Measurements from ENCODE around the gene NGEF.
"Not testable (repeated sequence)": the region's sequence is repeated elsewhere in the genome, so short reads cannot be mapped to it uniquely, and the experiment has no call there.

Gene NGEF

DNA sequence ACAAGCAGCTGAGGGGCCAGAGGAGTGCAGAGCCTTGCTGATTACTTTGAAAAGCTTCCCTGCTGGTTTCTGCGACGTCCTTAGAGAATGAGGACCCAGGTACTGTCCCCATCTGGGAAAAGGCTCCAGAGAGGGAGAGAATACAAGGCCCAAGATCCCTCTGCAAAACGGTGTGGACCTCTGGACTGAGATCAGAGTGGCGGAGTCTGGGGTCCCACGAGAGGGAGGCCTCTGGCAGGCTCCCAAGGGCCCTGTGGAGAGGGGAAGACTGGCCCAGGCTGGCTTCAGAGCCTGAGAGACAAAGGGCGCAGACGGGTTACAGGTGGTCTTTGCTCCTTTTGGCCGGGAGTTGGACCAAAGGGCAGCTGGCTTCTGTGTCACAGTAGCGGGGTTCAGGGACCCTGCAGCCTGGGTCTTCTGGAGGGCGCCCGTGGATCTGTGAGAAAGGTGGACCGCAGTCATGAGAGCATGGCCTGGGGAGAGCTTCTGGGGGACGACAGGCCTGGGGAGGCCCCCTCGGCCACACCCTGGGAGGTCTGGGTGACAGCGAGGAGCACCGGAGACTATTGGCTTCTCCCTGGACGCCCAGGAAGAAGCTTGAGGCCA is 142.2 kb downstream of the NGEF start:
- DNase-seq (ENCODE audit: low read depth) = no peak

DNA sequence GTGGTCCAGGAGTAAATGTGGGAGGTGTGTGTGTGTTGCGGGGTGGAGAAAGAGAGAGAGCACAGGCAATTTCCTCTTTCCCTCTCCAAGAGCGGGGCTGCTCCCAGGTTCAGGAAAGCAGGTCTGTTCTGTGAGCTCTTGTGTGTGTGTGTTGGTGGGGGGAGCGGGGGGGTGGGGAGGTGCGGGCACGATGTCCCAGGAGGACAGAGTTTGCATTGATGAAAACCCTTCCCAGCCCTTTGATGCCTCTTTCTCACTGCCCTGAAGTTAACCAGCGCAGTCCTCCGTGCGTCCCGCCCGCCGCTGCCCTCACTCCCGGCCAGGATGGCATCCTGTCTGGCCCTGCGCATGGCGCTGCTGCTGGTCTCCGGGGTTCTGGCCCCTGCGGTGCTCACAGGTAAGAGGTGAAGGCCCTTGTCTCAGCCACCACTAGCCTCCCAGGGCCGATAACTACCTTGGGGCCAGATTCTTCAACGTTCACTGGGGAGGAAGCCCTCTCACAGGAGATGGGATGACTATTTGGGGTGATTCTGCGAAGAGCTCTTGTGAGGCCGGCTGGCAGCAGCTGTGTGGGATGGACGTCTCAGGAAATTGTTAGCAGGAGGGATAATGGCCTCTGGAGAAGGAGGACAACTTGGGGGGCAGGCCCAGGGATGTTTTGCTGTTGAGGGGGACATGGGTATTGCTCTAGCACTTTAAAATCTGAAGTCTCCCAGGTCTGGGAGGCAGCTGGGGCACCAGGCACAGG is 142.9 kb downstream of the NGEF start, which contains the start of gene SNORC:
SNORC (plus strand) TSS at position 247 of the 748 bp plus-strand sequence; CDS start at position 325, 78 bp downstream.
- DNase-seq (ENCODE audit: low read depth) = no peak

DNA sequence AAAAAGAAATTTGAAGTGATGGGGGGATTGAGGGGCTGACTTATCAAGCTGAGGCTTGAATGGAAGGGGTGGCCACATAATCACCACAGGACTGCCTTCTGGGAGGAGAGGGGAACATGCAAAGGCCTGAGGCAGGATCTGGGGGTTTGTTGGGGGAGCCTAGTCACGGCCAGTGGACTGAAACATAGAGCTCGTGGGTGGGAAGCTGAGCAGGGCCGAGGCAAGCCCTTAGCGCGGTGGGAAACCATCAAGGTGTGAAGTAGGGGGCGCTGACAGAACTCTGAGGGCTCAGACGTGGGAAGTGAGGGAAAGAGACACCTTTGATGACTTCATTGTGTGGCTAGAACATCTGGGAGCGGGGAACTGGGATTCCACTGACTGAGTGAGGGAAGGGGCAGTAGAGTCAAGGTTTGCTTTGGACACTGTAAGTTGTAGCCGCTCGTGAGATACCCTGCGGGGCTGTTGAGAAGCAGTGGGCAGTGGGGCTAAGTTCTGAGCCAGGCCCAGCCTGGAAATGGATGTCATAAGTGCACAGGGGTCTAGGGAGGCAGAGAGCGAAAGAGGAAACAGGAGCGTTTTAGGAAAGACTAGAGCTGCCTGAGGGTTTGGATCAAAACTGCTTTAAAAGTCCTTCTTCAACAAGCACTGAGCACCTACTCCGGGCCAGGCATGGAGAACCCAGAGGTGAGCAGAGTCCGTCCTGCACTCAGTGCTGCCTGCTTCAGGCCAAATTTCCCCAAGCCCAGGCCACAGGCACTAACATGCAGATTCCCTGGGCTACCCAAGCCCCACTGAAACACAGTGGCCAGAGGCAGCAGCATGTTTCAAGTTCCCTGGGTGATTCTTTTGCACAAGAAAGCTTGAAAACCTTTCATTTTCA is 143.7 kb downstream of the NGEF start:
- DNase-seq (ENCODE audit: low read depth) = no peak

DNA sequence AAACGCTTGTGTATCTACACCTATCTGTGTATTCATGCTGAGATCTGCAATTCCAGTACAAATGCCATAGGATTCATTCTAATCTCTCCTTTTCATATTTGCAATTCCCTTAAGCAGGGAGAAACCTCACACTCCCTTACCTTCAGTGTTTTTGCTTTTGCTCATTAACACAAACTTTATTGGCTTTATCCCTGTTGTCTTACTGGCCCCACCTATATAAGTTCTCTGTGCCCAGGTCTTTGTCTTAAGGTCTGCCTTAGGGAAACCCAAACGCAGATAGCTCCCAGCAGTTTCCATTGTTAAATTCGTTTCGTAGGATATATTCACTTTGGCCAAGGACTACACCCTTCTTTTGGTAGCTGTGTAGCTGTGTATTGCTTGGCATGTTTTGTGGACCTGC is 147.0 kb downstream of the NGEF start:
- no peak for DNase-seq (ENCODE audit: low read depth)

DNA sequence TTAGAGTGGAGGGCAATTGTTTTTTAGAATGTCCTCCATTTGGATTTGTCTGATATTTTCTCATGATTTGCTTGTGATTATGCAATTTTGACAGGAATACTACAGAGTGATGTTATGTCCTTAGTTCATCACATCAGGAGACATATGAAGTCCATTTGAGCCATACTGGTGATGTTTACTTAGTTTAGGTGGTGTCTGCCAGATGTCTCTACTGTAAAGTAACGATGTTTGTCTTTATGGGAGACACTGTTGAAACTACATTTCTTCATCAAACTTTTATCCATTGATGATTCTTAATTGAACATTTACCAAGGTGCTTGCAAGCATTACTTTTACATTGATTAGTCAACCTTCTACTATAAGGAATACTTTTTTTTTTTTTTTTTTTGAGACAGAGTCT is 147.9 kb downstream of the NGEF start:
- DNase-seq (ENCODE audit: low read depth) = no peak

DNA sequence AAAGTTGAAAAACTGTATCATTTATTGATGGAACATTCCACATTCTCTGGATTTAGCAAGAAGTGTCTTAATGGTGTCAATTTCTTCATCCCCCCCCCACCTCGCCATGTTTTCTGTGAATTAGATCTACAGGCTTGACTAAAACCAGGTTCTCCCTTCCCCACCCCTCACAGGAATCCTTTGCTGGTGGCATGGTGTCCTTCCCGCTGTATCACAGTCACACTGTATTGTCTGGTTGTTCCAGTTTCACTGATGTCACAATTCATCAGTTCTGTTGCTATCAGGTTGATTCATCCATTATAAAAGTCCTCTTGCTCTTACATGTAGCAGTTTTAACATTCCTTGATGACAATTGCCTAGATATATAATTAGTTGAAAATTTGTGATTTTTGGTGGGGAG is 149.1 kb downstream of the NGEF start:
- DNase-seq (ENCODE audit: low read depth) = no peak

DNA sequence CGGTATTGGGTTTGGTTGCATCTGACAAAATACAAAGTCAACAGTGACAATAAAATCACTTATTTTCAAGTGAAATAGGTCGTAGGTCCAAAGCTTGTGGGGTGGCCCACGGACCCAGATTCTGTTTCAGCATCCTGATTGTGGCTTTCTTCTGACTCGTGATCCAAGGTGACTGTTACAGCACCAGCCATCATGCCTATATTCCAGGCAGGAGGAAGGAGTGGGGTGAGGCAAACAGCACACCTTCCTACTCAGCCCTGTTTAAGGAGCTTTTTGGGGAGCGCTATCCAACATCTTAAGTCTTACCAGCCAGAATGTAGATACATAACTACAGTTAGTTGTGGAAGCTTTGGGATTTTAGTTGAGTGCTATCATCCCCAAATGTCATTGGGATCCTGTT is 151.7 kb downstream of the NGEF start:
- no peak for DNase-seq (ENCODE audit: low read depth)

DNA sequence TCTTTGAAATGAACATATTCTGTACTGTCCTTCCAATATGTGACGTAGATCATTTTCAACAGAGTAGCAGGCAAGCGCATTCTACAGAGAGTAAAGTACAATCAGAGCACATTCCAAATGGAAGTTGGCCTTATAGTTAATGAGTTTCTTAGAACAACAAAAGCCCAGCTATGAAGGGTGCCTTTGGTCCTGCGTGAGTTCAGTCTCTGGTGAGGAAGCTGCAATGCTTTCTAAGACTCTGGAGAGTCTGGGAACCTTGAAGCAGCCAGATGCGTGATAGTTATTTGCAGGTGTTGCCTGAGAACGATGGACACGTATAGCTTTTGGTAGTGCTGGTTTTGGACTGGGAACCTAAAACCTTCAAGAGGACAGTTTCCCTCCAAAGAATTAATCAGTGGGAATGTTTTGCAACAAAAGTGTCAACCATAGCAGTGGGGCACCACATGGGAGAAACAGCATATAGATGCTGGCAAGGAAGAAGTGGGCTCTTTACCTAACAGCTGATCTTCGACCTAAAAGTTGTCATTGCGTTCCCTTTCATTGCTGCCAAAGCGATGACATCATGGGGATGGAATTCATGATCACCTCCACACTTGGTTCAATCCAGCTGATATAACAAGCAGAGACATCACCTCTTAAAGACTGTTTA is 152.3 kb downstream of the NGEF start:
- DNase-seq (ENCODE audit: low read depth) = no peak

DNA sequence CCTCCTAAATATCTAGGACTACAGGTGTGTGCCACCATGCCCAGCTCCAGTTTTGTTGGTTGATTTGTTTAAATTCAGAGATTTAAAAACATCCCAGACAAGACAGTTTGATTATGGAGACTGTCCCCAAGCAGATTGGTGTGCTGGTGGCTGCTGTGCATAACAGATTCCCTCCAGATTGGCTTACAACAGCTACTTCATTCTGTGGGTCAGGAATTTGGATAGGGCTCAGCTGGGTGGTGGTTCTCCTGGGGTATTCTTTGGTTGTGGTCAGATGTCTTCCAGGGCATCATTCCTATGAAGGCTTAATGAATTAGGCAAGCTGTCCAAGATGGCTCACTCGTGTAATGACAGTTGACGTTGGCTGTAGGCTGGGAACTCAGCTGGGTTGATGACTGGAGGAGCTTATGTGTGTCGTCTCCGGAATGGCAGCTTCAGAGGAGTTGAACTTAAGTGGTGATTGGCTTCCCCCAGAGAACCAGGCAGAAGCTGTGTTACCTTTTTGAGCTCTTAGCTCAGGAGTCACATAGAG is 153.6 kb downstream of the NGEF start:
- no peak for DNase-seq (ENCODE audit: low read depth)

DNA sequence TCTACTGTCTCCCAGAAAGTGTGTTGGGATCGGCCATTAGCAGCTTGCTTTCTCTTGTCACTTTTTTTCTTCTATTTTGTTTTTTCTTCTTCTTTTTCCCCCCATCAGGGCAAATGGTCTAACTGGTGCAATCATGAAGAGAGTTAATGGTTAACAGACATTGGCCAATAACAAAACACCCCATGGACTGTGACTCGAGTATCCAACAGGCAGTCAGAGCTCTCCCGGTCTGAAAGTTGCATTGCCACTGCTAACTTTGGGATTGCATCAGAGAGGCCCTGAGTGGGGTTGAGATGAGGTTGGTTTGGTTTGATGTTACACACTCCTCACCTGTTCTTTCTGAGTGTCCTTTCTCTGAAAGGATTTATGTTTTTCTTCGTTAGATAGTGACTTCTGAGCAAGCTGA is 155.9 kb downstream of the NGEF start:
- DNase-seq (ENCODE audit: low read depth) = no peak

DNA sequence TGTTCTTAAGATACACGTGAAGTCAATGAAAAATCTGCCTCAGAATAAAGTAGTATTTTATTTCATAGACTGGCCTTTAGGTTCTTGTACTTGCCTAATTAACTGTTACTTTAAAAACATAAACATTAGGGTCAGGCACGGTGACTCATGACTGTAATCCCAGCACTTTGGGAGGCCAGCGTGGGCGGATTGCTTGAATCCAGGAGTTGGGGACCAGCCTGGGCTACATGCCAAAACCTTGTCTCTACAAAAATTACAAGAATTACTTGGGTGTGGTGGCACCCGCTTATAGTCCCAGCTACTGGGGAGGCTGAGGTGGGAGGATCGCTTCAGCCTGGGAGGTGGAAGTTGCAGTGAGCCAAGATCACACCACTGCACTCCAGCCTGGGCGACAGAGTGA is 159.0 kb downstream of the NGEF start:
- no peak for DNase-seq (ENCODE audit: low read depth)

DNA sequence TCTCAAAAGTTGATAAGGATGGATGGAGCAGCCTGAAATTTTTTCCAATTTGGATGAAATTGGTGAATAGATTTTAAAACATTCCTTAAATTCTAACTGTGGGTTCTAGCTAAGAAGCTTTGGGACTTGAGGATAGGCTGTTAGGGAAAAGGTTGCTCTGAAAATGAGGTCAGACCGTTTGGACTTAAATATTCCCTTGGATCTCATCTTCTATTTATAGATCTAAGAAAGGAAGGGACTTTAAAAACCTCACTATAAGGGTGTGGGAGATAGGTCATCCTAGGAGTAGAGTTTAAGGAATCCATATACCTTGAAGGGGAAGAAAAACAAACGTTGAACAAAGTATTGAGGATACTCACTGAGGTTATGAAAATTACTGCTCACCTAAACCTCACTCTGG is 160.4 kb downstream of the NGEF start:
- DNase-seq (ENCODE audit: low read depth) = no peak

DNA sequence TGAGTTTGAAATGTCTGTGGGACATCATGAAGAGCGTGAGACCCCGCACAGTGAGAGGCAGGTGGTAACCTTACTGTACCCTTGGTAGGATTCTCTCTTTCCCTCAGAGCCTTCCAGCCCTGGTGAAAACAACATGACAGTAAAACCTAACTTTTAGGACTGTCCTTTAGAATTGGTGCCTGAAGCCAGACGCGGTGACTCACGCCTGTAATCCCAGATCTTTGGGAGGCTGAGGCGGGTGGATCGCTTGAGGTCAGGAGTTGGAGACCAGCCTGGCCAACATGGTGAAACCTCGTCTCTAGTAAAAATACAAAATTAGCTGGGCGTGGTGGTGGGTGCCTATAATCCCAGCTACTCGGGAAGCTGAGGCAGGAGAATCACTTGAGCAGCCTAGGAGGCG is 161.0 kb downstream of the NGEF start:
- not testable (repeated sequence) for DNase-seq (ENCODE audit: low read depth)

DNA sequence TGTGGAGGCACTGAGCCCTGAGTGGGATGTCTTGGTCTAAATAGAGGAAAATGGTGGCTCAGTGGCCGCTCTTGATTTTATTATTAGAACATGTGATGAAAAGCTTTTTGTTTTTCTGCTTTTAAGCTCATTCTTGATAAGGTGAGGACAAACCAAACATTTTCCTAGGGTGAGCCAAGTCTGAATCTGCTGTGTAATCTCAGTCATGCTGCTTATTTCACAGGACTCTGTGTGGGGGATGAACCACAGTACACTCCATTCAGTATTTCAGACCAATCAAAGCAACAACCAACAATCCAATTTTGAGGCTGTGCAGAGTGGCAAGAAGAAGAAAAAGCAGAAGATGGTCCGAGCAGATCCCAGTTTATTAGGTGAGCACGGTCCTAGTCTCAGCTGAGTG is 163.0 kb downstream of the NGEF start:
- no peak for DNase-seq (ENCODE audit: low read depth)

DNA sequence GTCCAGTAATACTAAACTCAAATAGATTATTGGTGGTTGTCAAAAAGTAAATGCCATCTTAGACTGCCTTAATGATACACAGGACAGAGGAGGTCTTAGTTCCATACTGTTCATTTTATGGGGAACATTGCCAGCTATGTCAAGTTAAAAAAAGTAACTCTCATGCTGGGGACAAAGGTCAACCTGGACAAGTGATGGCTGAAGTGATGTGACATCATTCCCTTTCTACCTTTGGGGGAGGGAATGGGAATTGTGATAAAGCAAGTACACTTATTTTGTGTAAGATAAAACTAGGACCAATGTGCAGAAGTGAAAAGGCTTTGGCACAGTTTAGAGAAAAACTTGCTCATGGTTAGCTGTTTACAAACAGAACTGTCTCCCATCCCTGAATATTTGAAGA is 167.0 kb downstream of the NGEF start:
- no peak for DNase-seq (ENCODE audit: low read depth)

DNA sequence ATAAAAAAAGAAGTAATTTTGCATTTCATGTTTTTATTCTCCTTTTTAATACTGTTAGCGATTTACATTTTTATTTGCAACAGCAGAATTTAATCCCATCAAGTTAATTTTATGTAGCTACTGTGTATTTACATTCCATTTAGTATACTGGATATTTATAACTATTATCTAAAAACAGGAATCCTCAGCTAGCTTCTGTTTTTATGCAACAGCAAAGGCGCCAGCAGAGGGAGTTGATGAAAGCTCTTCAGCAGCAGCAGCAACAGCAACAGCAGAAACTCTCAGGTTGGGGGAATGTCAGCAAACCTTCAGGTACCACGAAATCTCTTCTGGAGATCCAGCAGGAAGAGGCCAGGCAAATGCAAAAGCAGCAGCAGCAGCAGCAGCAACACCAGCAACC is 169.2 kb downstream of the NGEF start:
- DNase-seq (ENCODE audit: low read depth) = no peak

DNA sequence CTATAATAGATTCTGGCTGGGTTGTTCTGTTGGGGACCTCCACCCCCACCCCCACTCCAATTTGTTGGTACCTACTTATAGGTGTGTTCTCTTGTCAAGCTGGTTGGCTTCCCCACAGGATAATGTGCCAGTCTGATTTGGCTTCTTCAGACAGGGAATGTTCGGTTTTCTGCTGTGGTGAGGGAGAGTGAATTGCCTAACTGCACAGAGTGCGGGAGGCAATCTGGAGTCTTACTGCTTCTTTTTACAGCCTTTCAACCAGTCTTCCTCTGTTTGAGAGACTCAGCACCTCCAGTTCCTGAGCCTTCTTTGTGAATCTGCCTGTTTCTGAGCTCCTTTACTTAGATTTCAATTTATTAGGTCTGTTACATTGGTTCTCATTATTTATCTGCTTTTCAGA is 170.4 kb downstream of the NGEF start:
- no peak for DNase-seq (ENCODE audit: low read depth)

DNA sequence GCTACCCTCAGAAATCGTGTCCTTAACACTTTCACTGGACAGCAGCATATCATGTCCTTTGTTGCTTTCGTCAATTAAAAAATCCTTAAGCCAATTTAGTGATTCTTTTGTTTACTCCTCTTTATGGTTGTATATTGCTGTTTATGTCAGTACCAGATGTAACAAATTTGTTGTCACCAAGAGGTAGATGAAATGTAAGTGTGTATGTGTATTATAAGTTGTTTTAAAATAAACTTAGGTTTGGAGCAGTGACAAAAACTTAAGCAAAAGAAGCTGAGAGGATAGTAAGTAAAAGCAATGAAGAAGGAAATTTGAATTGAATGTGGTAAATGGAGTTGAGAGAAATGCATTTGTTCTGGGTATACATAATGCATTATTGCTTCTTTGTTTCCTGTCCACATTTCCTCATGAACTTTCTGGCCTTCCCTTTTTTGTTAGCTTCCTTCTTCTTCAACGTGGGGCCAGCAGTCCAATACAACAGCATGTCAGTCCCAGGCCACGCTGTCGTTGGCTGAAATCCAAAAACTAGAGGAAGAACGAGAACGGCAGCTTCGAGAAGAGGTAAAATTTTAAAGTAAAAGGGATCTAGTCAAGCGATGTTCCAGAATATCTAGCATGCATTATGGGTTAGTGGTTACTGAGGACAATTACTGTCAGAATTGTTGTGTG is 173.5 kb downstream of the NGEF start:
- no peak for DNase-seq (ENCODE audit: low read depth)

DNA sequence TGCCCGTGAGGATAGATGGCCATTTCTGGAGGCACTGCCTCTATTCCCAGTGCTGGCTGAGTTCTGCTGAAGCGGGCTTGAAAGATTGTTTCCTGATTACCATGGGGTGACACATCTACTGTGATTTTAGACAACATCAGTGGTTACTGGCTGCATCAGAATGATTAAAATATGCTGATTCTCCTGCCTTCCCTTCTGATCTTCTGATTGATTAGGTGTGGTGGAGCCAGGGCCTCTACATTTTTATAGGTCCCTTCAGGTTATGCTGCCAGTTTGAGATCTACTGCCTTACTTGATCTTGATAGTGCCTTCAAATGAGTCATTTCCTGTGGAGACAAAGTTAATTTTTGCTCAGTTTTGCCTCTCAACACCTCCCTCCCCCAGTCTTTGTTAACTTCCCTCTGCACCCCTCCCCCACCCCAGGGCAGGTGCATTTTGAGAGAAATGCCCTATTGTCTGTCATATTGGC is 174.6 kb downstream of the NGEF start:
- peak; percentile 56 for DNase-seq (ENCODE audit: low read depth)

DNA sequence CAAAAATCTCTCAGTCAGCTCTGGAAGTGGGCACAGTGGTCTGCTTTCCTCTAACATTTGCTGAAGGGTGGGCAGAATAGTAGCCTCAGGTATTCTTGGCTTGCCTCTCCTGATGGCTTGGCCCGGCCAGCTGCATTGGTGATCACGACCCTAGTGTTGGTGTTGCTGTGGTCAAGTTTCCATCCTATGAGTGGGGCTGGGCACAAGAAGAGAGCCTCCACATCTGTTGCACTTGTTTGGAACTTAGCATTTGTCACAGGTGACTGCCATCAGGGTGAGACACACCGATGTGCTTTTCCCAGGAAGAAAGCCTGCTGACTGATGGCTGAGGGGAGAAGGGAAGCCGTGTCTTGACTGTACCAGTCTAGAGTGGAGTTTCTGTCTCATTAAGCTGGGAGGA is 176.1 kb downstream of the NGEF start:
- DNase-seq (ENCODE audit: low read depth) = no peak

DNA sequence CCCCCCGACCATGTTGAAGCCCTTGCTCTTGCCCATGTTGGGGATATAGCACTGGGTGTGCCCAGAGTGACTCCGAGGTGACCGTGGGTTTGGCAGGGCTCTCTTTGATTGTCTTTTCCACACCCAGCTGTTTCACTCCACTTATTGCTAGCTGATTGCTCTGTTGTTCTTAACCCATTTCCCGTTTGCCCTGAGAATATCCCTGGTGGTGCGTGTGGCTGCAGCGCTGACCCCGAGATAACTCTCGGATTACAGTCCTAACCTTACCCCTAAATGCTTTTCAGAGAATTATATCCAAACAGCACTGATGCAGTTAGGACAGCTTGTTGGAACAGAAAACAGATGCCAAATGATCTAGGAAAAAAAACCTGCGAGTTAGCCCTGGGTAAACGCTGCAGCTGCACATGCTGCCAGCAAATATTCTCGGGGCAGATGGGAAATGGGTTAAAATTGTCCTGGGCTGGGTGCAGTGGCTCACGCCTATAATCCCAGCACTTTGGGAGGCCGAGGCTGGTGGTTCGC is 177.3 kb downstream of the NGEF start:
- no peak for DNase-seq (ENCODE audit: low read depth)
